GM19035 (cell line): ENCODE results near the gene CHPF.

Experiments used
- ATAC-seq: cut with Tn5 transposase; IDR thresholded peaks from one replicate; pipeline ENCODE4 v1.9.1; 2021; ENCODE audit not compliant: unreplicated experiment

CHPF gene

DNA sequence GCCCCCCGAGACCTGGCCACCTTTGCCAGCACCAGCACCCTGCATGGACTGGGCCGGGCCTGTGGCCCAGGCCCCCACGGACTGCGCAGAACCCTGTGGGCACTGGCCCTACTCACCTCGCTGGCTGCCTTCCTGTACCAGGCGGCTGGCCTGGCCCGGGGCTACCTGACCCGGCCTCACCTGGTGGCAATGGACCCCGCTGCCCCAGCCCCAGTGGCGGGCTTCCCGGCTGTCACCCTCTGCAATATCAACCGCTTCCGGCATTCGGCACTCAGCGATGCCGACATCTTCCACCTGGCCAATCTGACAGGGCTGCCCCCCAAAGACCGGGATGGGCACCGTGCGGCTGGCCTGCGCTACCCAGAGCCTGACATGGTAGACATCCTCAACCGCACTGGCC lies 28.8 kb downstream of the CHPF start:
- no peak for ATAC-seq

DNA sequence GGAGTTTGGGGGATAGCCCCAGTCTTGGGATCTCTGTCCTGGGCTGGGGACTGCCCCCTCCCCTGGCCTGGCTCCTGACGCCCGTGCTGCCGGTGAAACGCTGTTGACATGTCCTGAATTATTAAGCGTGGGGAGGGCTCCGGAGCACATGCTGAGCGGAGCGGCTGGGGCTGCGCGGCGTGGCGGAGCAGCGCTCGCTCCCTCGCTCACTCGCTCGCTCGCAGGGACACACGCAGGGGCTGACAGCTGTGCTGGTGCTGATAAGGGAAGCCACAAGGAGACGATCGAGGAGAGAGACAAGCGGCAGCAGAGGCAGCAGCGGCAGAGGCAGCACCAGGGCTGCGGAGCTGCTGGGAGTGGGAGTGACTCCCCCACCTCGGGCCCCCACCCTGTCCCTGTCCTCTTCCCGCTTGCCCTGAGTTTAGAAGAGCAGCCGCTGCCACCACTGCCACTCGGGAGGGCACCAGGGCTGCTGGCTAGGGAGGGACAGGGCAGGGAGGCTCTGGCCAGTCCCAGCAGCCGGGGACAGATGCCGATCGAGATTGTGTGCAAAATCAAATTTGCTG lies 29.3 kb downstream of the CHPF start, which contains the start of gene ASIC4:
Gene ASIC4, plus strand, starts transcription at position 287 of the 566 bp plus-strand sequence. Its CDS starts 243 bp downstream, at position 530.
- no peak for ATAC-seq

DNA sequence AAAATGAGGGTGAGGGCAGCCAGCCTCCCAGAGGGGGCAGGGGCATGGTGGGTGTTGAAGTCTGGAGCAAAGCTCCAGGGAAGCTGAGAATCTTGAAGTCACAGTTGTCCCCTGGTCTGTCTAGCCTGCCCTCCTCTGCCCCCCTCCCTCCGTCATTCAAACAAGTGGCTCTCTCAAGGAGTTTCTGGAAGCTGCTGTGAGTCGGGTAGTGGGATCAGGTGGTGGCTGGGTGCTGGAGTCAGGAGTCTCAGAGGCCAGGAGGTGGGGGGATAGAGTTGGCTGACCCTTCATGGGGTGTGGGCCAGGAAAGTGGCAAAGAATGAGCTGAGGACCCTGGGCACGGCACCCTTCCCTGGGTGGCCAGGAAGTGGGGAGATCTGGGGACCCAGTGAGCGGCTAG lies 29.8 kb downstream of the CHPF start:
- no peak for ATAC-seq

DNA sequence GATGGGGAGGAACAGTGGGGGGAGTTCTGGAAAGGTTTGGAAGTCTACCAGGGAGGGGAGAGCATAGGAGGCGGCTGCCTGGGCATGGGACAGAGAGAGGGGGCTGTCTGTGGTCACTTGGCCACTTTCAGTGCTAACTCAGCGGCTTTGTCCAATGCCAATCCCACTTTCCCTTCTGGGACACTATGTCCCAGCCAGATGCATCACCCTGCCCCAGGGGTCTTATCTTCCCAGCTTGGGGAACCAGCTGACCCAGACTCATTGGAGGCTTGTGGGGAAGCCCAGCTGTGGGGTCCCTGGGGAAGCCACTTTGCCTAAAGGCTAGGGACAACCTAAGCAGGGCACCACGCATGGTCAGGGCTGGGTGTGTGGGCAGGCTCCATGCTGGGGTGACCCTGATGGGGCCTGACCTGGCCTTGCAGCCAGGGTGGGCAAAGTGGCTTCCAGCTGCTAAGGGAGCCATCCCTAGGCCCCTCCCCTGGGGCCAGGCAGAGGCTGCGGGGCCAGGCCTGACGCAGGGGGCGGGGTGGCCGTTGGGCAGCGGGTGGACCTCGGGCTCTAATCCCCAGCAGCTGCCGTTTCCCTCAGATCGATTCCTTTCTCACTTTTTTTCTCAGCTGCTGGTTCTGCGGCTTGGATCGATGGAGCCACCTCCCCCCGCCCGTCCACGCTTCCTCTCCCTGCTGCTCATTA lies 30.9 kb downstream of the CHPF start:
- no peak for ATAC-seq

DNA sequence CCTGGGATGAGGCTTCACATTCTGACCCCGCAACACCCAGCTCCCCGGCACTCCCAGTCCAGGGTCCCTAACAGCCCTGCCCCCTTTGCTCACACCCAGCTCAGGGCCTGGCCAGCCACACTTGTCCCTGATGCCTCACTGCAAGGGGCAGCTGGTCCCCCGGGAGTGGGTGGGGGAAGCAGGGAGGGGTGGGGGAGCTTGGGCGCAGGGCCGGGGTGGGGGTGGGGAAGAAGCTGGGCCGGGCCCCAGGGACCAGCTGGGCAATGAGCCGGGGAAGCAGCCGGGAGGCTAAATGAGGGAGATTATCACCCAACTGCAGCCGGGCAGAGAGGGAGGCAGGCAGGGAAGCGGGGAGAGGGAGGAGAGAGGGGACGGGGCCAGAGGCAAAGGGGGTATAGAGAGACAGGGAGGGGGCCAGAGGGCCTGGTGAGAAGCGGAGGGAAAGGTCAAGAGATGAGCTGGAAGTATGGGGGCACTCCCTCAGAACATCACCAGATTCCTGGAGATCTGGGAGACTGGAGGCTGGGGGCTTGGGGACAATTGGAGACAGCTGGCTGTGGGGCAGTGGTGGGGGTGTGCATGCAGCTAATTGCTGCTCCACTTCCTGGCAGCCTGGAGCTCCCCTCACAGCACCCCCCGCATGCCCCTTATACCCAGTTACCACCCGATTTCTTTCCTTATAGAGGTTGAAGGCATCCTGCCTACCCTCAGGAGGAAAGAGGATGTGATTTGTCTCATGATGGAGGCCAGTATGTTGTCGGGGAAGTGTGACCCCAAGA lies 31.9 kb downstream of the CHPF start:
- no peak for ATAC-seq

DNA sequence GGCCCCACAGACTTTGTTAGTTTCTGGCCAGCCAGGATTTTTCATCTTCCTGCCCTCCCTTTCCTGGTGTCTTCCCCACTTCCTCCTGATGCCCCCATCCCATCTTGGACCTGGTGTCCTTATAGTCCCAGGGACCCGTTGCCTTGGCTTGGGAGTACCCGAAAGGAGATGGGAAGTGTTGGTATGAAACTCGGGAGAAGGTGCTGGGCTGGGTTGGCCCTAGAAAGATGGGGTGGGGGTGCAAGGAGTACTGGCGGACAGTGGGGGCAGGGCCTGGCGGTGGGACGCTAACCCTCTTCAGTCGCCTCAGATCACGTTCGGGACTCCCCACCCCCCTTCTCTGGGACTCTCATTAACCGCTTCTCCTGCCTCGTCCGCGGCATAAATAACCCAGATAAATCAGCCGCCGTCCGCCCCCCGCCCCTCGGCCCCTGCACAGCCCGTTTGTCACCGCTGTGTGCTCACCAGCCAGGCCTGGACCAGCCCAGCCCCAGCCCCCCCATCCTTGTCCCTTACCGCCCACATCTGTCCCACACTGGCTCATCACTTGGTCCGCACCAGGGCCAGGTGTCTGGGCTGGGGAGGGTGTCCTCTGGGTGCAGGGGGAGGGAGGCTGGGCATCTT lies 33.0 kb downstream of the CHPF start:
- no peak for ATAC-seq

DNA sequence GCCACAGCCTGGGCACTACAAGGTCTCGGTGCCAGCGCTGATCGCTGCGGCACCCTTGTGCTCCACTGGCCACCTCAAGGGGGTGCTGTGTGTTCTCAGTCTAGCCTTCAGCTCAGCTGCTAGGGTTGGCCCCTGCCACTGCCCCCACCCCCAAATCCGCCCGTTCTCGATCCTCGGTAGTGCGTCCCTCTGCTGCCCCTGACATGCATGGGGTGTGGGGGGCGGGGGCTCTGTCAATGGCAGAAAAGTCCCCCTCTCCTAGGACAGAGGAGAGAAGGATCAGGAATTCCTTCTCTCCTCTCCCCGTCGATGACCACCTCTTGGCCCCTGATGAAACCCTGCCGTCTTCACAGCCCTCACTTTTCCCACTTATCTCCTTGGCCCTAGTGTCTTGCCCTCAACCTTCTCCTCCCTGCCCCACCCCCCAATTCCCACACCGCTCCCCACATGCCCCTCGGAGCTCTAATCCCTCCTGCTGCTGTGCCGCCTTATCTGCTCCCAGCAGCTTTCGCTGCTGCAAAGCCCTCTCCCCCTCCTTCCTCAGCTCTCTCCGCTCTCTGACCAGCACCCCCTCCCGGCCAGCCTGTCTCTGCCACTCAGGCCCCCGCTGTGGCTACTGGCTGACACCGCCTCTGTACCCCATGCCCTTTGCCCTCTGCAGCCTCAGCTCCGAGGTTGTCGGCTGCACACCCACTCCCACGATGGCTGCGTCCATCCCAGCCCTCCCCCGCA lies 33.7 kb downstream of the CHPF start:
- peak; percentile 66 for ATAC-seq

DNA sequence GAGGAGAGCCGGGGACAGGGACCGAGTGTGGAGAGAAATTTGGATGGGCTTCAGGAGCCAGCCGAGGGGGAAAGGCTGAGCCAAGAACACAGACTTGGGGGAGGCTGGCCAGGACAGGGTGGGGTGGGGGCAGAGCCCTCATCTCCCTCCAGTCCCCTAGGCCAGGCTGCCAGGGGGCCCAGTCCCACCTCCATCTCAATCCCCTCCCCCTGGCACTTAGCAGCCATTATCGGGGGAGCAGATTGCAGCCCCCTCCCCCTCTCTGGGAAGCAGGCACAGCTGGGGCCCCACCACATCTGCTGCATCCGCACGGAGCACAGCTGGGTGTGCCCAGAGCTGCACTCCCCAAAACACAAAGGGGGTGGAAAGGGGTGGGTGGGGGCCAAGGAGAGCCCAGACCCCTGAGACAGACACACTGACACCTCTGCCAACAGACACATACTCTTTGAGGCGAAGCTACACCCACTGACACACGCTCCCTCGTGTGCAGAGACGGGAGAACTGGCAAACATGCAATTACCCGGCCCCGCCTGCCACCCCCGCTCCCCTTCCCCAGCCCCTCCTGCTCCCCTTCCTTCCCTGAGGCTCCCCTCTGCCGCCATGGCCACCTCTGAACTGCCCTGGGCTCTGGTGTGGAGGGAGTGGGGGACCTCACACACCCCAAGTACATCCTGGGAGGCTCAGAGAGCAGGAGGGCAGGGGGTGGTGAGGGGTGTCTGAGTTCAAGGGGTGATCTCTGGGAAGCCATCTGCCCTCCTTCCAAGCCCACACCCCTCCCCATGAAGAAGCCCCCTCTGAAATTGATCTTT lies 34.4 kb downstream of the CHPF start:
- peak; percentile 26 for ATAC-seq

DNA sequence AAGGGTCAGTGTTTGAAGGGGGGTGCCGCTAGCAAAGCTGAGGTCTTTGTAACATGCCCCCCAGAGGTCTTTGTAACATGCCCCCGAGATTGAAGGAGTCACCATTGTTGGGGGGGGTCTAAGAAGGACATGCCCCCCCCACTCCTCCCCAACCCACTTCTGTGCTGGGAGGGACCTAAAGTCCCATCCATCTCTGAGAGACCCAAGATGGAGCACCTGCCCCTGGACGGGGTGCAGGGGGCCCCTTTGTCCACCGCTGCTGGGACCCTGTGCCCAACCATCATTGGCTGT lies 35.2 kb downstream of the CHPF start:
- ATAC-seq: no peak

DNA sequence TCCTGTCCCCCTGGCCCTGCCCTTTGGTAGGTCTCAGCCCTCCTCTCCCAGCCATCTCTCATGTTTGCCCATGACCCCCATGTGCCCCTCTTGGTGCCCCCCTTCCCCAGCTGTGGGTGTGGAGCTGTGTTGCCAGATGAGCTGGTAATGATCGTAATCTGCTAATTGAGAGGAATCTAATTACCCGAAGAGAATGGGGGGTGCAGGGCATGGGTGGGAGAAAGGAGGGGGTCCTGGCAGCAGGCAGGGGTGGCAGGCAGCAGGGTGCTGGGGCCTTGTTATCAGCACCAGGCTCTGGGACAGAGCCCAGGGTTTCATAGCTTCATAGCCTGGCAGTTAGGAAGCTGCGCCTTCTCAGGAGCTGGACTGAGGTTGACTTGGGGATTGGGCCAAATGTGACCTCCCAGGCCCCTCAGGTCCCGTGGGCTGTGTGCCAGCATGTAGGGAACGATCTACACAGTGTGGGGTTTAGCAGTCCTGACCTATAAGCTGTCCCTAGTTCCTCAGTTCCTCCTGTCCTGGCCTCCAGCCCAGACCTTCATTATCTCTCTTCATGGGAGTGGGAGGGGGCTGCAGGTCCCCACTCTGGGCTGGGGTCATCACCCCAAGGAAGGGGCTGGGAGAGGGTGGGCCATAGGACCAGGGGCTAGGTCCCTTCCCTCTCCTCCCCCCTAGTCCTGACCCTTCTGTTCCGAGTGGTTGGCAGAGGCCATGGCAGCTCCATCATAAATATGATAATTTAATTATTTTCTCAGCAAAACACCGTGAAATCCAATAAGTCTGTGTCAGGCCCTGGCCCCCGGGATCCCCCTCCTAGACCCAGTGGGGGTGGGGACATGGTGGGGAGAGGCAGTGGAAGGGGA lies 35.8 kb downstream of the CHPF start:
- no peak for ATAC-seq

DNA sequence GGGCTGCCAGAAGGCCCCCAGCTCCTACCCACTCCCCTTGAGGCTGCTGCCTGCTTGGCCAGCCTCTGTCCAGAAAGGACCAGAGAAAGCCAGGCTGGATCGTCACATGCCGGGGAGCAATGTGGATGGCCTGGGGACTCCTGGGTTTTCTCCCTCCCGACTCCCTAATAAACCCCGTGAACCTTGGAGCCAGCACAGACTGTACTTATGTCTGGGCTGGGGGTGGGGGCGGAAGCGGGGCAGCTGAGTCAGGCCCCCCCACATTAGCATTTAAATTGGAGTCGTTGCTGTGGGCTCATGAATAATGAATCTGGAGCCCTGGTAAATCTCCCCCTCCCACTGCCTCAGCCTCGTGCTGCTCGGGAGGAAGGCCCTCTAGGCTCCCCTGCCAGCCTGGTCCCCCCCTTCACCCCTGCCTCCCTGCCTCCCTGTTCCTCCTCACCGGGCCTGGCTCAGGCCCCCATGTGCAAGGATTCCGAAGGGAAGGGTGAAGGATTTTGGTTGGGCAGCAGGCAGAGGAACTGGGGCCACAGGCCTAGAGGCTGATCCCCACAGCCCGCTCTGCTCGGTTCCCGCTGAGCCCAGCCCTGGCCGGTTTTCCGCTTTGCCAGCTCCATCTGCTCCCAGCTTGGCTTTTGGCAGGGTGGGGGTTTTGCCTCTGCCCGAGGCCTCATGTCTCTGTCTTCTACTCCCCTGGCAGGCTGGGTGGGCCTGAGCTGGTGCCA lies 36.6 kb downstream of the CHPF start:
- no peak for ATAC-seq

DNA sequence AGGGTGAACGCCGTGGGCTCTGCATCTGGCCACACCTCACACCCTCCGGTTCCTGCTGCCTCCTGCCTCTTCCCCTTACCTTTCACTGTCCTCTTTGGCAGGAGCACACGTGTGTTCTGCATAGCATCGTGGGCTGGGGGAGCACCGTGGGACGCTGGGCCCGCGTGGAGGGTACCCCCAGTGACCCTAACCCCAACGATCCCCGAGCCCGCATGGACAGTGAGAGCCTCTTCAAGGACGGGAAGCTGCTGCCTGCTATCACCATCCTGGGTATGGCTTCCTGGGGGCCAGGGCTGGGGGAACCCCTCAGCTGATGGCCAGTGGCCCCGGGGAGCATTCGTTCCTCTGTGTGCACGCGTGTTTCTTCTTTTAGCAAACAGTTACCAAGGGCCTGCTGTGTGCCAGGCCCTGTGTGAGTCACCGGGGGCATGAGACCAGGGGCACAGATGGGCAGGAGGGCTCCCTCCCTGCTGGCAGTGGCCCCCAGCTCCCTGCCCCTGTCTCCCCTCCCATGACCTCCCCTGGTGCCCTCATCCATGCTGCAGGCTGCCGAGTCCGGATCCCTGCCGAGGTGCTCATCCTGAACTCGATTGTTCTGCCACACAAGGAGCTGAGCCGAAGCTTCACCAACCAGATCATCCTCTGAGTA lies 37.3 kb downstream of the CHPF start:
- ATAC-seq: no peak

DNA sequence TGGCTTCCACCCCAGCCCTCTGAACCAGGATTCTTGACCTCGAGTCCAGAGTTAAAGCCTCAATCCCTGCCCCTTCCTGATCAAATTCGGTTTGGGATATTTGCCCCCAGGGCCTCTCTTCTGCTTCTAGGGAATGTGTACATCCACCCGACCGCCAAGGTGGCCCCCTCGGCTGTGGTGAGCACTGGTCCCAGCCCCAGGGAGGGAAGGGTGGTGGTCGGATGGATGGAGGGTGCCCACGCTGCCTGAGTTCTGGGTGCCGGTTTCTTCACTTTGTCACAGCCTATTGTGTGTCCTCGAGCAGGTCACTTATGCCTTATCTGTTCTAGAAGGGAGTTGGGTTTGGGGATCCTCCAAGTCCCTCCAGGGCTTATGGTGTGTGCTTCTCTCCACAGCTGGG lies 38.0 kb downstream of the CHPF start:
- ATAC-seq: no peak

DNA sequence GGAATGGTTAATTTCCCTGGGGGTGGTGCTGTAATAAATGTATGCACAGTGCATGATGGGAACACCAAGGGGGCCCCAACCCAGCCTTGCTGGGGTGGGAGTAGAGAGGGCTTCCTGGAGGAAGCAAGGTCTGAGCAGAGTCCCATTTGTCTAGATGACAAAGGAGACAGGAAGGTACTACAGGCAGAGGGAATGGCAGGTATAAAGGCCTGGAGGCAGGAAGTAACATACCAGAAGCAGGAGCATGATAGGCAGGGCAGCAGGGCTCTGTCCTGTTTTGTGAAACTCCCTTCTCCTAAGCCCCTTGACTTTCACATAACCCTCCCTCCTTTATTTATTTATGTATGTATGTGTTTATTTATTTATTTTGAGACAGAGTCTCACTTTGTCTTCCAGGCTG lies 41.0 kb downstream of the CHPF start:
- ATAC-seq: no peak

DNA sequence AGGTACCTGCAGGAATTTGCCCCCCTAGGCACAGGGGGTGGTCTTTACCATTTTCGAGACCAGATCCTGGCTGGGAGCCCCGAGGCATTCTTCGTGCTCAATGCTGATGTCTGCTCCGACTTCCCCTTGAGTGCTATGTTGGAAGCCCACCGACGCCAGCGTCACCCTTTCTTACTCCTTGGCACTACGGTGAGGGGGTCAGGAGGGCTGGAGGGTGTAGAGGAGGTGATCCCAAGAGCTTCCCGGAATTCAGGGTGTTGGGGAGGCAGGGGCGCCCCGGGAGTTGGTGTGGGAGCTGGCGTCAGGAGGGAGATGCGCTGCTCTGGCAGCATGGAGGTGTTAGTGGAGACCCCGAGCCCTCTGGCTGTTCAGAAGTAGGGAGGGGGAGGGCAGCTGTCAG lies 41.8 kb downstream of the CHPF start:
- no peak for ATAC-seq

DNA sequence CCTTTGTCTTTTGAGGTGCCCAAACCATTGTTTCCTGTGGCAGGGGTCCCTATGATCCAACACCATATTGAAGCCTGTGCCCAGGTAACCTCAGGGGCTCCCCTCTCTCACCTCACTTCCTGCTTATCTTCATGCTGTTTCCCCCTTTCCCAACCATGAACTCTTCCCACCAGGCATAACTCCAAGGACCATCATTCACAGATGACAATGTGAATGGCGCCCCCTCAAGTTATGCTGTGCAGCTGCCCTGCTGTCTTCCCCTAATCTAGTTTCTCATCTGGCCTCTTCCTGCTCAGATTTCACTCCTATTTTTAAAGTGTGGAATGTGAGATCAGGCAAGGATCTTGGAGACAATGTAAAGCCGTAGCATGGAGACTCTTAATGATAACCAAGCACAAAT lies 43.5 kb downstream of the CHPF start:
- no peak for ATAC-seq

DNA sequence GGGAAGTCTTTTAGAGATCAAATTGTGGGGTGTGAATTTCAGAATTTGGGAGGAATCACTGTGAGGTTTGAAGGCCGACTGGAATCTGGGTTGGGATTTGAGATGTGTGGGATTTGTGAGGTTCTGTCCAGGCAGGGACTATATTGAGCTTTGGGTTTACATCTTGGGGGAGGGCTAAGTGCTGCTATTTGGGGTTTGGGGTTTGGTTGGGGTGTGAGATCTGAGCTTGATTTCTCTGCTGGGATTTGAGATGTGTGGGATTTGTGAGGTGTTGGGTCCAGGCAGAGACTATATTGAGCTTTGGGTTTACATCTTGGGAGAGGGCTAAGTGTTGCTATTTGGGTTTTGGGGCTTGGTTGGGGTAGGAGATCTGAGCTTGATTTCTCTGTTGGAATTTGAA lies 44.1 kb downstream of the CHPF start:
- no peak for ATAC-seq

DNA sequence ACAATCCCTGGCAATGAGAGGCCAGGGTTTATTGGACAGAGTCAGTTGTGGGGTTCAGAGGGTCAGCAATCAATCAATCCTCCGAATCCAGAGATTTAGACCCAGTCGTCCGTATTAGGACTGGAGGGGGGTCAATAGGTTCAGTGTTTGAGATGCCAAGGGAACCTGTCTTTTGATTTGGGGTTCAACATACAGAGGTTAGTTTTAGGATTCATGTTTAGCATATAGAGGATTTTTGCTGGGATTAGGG lies 44.6 kb downstream of the CHPF start:
- ATAC-seq: no peak
